Activated naive CD4-positive, alpha-beta T cell treated with anti-CD3 and anti-CD28 coated beads for 36 hours (primary cell): ENCODE measurements around the gene QKI. TPM values are rescaled to one million over a fixed set of nuclear protein-coding genes. Genes with fewer than 3 reads are reported as not detected.

Experiments used
- CTCF ChIA-PET: fragments of 350-600 bp; sonication (Branson Sonifier 250); formaldehyde crosslinking; loops from one replicate; lab custom pipeline; 2021; ENCODE audit warnings: antibody characterized with exemption; lab: Charles Lee
- DNase-seq: peaks from one replicate; pipeline ENCODE4 v3.0.0-alpha.2; 2020
- H3K27ac Mint-ChIP-seq: one replicate; pipeline ENCODE4 v1.8.0; 2021; ENCODE audit warnings: mild to moderate bottlenecking, mixed read lengths
- H3K27me3 Mint-ChIP-seq: one replicate; pipeline ENCODE4 v1.8.0; 2021; ENCODE audit warnings: low read depth, mixed read lengths
- H3K36me3 Mint-ChIP-seq: one replicate; pipeline ENCODE4 v1.8.0; 2021; ENCODE audit warnings: low read depth, mixed read lengths
- H3K4me1 Mint-ChIP-seq: one replicate; pipeline ENCODE4 v1.8.0; 2021; ENCODE audit warnings: low read depth, mixed read lengths
- H3K4me3 Mint-ChIP-seq: one replicate; pipeline ENCODE4 v1.8.0; 2021; ENCODE audit warnings: mild to moderate bottlenecking, moderate library complexity, mixed read lengths
- H3K9me3 Mint-ChIP-seq: one replicate; pipeline ENCODE4 v1.8.0; 2021; ENCODE audit warnings: mixed read lengths
- intact Hi-C: fragments of 100-400 bp; cut with micrococcal nuclease; formaldehyde crosslinking; loops from one replicate; pipeline ENCODE4 v1.15.1; 2023
- total RNA-seq, 2 experiments: library from RNA; stranded (reverse); gene quantifications; one replicate each; pipeline ENCODE4 v1.2.3, GENCODE V29; 2021

The QKI gene
- total RNA-seq, 2 experiments from 2014 or later, result 34.6 to 38.4 TPM

DNA sequence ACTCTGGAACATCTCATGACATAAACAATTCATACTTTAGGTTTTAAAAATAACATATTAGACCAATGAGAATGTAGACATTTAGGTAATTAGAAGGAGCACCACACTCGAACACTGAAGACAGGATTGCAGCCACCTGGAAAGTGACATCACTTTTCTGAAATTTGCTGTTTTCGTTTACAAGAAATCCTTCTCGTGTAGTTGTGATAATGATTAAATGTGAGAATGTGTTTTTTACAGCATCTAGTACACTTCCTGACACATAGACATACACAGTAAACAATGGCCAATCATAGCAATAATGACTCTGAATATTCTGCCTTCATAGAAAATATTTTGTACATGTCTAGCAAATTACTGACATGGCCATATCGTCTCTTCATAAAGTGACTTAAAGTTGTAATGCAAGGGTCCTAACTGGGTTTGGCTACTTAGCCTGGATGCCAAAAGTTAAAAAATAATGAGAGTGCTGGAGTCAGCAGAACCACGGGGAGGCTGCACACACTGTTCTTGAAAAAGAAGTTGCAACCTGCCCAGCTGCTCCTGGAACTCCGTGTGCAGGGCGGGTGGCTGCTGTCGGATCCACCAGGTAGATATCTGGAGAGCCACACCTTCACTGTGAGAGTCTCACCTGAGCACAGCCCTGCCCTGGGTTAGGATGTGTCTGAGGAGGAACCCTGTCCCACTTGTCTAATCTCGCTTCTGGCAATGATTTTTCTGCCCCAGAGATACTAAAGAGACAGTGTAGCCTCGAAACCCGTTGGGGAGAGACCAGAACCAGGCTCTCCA lies 212.9 kb downstream of the QKI start:
- H3K4me3 Mint-ChIP-seq, result no peak overlapping the region

More for the DNA sequence above, 212.9 kb downstream of the QKI start:
- intact Hi-C loops, result no loop called here
- Mint-ChIP-seq H3K9me3 (peaks cover 2% of the 10 kb centered on the region), H3K4me1 (no peaks in the 10 kb centered on the region), H3K36me3 (no peaks in the 10 kb centered on the region), H3K27me3 (peaks cover 12% of the 10 kb centered on the region), H3K27ac (no peak overlapping the region)
- CTCF ChIA-PET, result no interaction called here
- no peak for DNase-seq
